Hippocampal formation (tissue), 2 donors: ENCODE data around the gene CMTM8.

Experiments
- DNase-seq, 2 donors: peaks; one replicate each; lab custom pipeline; 2025; lab: John Stamatoyannopoulos, UW

Gene CMTM8

DNA sequence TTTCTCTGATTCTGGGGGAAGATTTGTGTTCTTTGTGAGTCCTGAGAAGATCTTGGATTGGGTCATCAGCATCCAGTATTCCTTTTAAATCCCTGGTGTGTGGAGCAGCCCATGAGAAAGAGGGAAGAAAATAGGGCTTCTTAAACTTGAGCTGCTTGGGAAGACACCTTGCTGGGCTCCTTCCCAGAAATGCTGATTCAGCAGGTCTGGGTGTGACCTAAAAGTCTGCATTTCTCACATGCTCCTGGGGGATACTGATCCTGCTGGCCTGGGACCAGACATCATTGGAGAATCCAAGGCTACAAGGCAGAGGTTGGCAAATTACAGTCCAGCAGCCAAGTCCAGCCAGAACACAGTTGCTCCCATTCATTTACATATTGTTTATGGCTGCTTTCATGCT, 99.0 kb downstream of the CMTM8 start:
- no peak for DNase-seq

DNA sequence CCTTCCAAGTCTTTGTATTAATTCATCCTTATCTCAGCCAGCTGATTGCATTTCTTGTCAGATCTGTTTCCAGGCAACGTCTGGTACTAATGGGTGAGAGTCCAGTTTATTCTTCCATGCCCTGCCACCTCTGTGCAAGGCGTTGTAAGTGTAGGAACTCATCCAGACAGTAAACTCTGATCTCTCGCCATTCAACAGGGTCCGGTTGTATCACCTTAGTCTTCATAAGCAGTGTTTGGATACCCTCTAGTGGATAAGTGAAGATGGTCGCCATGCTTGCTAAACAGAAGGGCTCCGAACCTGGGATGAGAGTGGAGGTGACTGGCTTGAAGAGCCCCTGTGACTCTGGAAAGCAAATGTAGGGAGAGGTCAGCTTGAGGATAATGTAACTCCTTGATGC, 101.6 kb downstream of the CMTM8 start:
- DNase-seq = peak in 1 of 2 donors; percentile 30

DNA sequence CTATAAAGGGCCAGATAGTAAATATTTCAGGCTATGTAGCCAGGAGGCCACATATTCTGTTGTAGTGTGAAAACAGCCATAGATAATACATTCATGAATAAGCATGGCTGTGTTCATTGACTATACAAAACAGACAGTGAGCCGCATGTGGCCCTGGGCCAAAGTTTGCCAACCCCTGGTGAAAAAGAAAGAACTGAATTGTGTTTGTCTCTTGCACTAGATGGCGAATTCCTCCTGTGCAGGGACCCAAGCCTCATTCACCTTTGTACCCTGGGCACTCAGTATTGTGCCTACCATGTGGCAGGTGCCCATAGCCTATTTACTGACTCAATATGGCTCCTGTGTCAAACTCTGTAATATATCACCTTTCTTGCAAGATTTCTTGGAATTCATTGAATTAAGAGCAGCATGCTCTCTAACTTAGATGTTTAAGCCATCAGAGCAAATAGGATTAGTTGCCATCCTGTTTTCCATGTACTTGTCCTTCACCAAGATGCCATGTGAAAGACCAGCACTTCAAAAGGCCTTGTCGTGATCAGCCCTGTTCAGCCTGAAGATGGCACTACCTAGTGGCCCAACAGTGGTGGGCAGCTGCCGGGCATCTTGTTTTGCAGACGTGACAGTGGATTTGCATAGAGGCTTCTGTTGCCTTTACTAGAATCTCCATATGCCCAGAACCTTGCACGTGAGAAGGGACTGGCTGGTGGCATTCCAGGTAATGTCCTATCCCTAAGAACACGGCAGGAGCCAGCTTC, 102.3 kb downstream of the CMTM8 start:
- DNase-seq = no peak

DNA sequence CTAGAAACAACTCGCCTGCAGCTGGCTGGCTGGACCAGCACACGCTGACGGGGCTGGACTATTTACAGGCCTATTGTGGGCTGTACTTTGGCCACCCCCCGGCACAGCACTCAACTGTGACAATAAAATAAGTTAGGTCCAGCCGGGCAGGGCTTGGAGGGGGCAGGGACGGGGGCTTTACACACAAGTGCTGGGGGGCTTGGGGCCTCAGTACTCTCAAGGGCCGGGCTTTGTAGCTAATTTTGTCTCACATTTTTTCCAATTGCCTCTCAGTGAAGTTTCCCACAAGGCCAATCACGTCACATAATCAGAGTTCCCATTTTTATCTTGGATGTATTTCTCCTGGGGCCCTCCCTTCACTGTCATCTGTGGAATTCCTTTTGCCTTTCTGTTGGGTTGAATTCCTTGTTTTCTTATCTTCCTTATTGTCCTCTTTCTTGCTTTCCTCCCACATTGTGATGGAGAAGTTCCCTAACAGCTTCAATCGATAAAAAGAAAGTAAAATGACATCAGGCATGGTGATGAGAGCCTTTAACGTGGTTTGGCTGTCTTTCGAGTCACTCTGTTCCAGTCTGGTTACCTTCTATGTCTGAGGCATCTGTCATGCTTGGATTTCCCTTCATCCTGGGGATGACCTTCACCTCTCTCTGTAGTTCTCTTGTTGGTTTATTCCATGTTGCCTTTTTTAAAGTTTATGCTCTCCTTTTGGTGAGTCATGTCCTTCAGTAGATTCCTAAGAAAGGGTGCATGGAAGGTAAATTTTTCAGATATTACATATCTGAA, 109.1 kb downstream of the CMTM8 start:
- no peak for DNase-seq

DNA sequence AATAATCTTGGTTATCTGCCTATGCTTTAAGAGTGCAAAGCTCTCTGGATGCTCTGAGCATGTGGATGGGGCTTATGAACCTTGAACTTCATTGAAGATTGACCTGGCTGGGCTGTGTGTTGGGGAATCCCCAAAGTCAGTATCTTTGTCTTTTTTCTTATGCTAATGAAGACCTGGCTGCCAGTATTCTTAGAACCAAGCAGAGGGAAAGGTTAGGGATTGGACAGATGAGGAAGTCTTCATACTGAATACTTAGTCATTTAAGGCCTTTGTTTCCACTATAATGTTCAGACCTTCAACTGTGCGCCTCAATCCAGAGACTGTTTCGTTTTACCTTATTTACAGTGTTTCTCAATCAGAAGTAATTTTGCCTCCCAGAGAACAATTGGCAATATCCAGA, 110.7 kb downstream of the CMTM8 start:
- DNase-seq = no peak

- DNase-seq = no peak
Observed at GRCh38 chr3:32352563-32352962, 114.1 kb downstream of the CMTM8 start.

DNA sequence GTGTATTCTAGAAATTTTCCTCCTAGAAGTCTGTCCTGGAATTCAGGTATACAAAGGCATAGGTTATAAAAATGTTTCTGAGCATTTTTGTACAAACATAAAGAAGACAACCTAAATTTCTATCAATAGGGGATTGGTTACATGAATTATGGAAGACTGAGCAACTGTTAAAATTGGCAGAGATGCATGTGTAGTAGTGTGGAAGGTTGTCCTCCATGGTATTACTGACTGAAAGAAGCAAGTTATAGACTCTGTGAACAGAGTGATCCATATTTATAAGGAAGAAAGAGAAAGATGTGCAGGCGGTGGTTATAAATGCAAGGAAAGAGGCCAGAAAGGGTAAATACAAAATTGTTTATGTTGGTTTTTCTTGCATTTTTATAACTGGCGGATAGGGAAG, 114.9 kb downstream of the CMTM8 start:
- no peak for DNase-seq

DNA sequence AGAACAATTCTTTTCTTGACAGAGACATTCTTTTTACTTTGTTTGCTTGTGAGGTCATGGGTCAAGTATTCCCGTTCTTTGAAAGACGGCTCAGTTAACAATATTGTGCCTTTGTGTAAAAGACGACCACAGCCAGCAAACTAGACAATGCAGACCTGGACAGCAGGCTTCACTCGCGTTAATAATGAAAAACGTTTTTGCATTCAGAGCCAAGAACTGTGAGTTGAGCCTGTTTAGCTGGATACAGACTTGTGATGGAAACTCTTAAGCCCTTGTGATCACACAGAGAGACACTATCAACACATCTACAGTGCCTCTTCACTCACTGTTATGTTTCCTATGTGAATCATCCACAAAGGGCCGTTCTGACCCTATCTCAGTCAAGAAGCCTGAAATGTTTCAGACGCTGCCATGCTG, 115.9 kb downstream of the CMTM8 start:
- no peak for DNase-seq

GRCh38 chr3:32355751-32356291, 117.3 kb downstream of the CMTM8 start:
- DNase-seq = no peak

- DNase-seq = no peak
Observed at GRCh38 chr3:32359766-32360492, 121.4 kb downstream of the CMTM8 start.

GRCh38 chr3:32360493-32360827, 122.0 kb downstream of the CMTM8 start:
- no peak for DNase-seq

GRCh38 chr3:32366638-32367397, 128.3 kb downstream of the CMTM8 start:
- DNase-seq = no peak

DNA sequence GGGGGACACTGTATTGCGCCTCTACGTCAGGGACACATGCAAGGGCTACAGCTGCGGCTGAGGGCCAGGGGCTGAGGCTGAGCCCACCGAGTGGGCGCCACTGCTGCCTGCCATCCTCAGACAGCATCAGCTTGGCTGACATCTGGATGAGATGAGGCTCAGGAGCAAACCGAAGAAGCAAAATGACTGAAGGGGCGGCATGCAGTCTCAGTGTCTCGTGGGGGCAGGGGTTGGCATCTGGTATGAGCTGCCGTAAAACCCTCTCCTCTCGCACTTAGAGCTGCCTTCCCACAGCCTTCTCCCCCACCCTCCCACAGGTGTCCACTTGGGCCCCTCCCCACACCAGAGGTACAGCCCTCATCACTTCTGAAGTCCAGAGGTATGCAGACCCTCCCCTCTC, 129.0 kb downstream of the CMTM8 start:
- DNase-seq = no peak

DNA sequence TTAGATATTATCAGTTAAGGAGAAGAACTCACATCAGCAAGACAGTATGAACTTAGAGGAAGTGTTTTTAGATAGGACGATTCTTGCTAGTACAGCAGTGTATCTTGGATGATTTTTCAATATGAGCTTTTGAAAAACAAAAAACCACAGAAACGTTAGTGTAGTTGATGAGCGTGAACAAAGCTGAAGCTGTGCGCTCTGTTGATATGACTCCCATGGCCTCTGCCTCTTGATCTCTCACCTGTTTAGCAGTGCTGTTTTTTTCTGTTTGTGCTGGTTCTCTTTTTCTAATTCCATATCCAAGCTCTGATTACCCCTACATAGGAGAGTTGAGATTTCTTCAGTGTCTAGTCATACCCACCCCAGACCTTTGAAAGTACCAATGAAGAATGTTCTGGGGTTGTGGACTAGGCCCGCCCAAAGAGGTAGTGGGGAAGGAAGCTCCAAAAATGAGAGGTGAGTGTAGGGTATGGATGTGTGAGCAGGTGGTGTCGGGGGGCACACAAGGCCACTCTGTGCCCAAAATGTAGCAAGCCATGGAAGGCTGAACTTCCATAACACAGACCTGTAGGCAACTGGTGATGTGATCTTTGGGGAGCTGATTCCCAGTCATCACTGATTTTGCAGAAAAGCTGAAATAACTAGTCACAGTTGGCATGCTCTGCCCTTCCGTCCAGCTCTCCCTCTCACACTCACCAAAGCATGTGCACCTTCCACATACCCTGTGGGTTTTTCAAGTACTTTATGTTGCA, 133.2 kb downstream of the CMTM8 start:
- DNase-seq = no peak

GRCh38 chr3:32372213-32372490, 133.7 kb downstream of the CMTM8 start:
- no peak for DNase-seq

DNA sequence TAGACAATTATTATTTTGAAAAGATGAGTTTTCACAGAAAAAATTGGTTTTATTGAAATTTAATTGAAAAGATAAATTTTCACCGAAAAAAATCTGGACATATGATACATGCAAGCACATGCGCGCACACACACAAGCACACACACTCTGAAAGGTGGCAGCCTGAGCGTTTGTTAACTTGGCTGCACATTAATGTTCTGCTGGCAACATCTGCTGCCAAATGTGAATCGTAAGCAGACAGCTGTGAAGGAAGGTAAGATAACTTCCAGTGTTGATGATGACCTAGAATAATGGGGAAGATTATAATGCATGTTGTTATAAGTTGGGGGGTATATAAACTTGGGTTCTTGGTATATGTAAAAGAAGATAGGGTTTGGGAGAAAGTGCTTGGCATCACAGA, 134.8 kb downstream of the CMTM8 start:
- DNase-seq = no peak

DNA sequence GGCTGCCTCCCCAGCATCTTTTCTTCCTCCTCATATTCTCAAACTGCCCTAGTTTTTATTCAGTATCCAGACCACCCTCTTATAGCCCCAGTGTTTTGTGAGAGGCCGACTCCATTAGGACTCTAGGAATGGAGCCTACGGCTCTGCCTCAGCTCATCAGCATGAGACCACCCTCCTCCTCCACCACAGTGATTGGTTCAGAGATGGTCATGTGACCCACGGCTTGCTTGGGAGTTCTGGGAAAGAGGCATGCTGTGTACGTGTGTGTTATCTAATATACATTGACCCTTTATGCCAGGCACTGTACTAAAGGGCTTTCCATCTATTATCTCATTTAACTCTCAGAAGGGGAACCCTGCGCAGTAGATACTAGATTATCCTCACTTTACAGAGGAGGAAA, 135.4 kb downstream of the CMTM8 start:
- DNase-seq = no peak

- peak in 1 of 2 donors; percentile 53 for DNase-seq
Observed at GRCh38 chr3:32374788-32375595, 136.5 kb downstream of the CMTM8 start.

DNA sequence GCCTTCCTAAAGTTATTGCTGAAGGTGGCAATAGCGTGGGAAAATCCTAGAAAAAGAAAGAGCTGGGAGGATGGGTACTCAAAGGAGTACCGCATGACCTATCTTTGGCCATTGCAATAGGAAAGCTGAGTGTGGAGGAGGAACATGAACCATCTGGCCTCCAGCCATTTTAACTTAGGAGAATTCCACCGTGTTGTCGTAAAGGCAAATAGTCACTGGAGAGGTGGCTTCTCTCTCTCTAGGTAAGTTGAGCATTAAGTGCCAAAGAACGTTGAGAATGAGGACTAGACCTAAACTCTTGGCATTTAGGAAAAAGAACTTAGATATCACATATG, 137.1 kb downstream of the CMTM8 start:
- no peak for DNase-seq

DNA sequence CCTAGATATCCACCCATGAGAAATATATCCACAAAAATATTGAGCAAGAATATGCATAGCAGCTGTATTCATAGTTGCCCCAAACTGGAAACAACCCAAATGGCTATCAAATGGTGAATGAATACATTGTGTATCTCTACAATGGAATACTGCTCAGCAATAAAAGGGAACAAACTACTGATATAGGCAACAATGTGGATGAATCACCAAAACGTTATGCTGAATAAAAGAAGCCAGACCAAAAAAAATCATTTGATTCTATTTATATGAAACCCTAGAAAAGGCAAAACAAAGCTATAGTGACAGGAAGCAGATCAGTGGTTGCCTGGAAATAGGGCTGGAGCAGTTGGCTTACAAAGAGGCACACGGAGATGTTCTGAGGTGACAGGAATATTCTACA, 137.6 kb downstream of the CMTM8 start:
- DNase-seq = peak in 1 of 2 donors; percentile 12
